ENCODE measurements around the gene C18orf32. TPM values are rescaled to one million over a fixed set of nuclear protein-coding genes. Genes with fewer than 3 reads are reported as not detected.

Gene C18orf32
- total RNA-seq, 1 experiment from 2014 or later: 74.5 TPM

Other genes with a start within 250 kb of the C18orf32 start
- 54.3 and 67.7 TPM in 2 replicates for gene DYM, start 26.6 kb downstream of the C18orf32 start, total RNA-seq (2014; rRNA removed; shearing (Covaris generic))
- 2,388 and 2,408 TPM in 2 replicates for gene RPL17, start 5.2 kb upstream of the C18orf32 start, total RNA-seq (2014; rRNA removed; shearing (Covaris generic))
- 0.17 and 0.49 TPM in 2 replicates for gene LIPG, start 74.8 kb upstream of the C18orf32 start, total RNA-seq (2014; rRNA removed; shearing (Covaris generic))

All from H4 (cell line).